T-helper 1 cell treated with Interleukin-12 subunit alpha and Interleukin-12 subunit beta and Interleukin-4 antibody, amounts not matched to agents 30 μg/mL and 1 μg/mL, for 36 hours (primary cell): ENCODE measurements around the gene EGLN1.
"Not testable (repeated sequence)": the region's sequence is repeated elsewhere in the genome, so short reads cannot be mapped to it uniquely, and the experiment has no call there.

Experiments used
- H3K27ac Mint-ChIP-seq: one replicate; pipeline ENCODE4 v1.8.0; 2021; ENCODE audit warnings: mild to moderate bottlenecking, mixed read lengths
- H3K27me3 Mint-ChIP-seq: one replicate; pipeline ENCODE4 v1.8.0; 2021; ENCODE audit warnings: low read depth, mixed read lengths
- H3K36me3 Mint-ChIP-seq: one replicate; pipeline ENCODE4 v1.8.0; 2021; ENCODE audit warnings: low read depth, mixed read lengths
- H3K4me1 Mint-ChIP-seq: one replicate; pipeline ENCODE4 v1.8.0; 2021; ENCODE audit warnings: low read depth, mixed read lengths
- H3K4me3 Mint-ChIP-seq: one replicate; pipeline ENCODE4 v1.8.0; 2021; ENCODE audit warnings: mild to moderate bottlenecking, moderate library complexity, mixed read lengths
- H3K9me3 Mint-ChIP-seq: one replicate; pipeline ENCODE4 v1.8.0; 2021; ENCODE audit warnings: mixed read lengths

The EGLN1 gene

GRCh38 chr1:231431665-231432415 is 9.8 kb upstream of the EGLN1 start:
- H3K4me1 Mint-ChIP-seq, result peaks cover 2% of the 10 kb centered on the region
- peaks cover 4% of the 10 kb centered on the region for H3K9me3 Mint-ChIP-seq
- H3K36me3 Mint-ChIP-seq, result no peaks in the 10 kb centered on the region
- H3K27ac Mint-ChIP-seq, result no peak overlapping the region
- peaks cover 25% of the 10 kb centered on the region for H3K27me3 Mint-ChIP-seq
- H3K4me3 Mint-ChIP-seq, result no peak overlapping the region

GRCh38 chr1:231430678-231431352 is 8.7 kb upstream of the EGLN1 start:
- H3K4me3 Mint-ChIP-seq, H3K27ac Mint-ChIP-seq, H3K36me3 Mint-ChIP-seq, H3K4me1 Mint-ChIP-seq, H3K9me3 Mint-ChIP-seq: not testable (repeated sequence)
- peaks cover 21% of the 10 kb centered on the region for H3K27me3 Mint-ChIP-seq

GRCh38 chr1:231428377-231428776 is 6.3 kb upstream of the EGLN1 start:
- no peak overlapping the region for H3K4me3 Mint-ChIP-seq
- H3K36me3 Mint-ChIP-seq, result no peaks in the 10 kb centered on the region

GRCh38 chr1:231424950-231425805 is 3.1 kb upstream of the EGLN1 start:
- no peaks in the 10 kb centered on the region for H3K36me3 Mint-ChIP-seq
- H3K27ac Mint-ChIP-seq, result no peak overlapping the region
- no peak overlapping the region for H3K4me3 Mint-ChIP-seq
- peaks cover 3% of the 10 kb centered on the region for H3K9me3 Mint-ChIP-seq
- H3K27me3 Mint-ChIP-seq, result peaks cover 20% of the 10 kb centered on the region
- H3K4me1 Mint-ChIP-seq, result peaks cover 9% of the 10 kb centered on the region

More at GRCh38 chr1:231428377-231428776, 6.3 kb upstream of the EGLN1 start:
- Mint-ChIP-seq H3K9me3 (peaks cover 4% of the 10 kb centered on the region), H3K27me3 (peaks cover 22% of the 10 kb centered on the region), H3K4me1 (peaks cover 4% of the 10 kb centered on the region), H3K27ac (no peak overlapping the region)

GRCh38 chr1:231423648-231424047 is 1.6 kb upstream of the EGLN1 start:
- Mint-ChIP-seq H3K4me1 (peaks cover 23% of the 10 kb centered on the region), H3K27ac (no peak overlapping the region), H3K4me3 (no peak overlapping the region)

GRCh38 chr1:231422798-231423309 is 767 bp upstream of the EGLN1 start:
- H3K27me3 Mint-ChIP-seq, result peaks cover 17% of the 10 kb centered on the region
- H3K27ac Mint-ChIP-seq, result peak overlapping the region; percentile 86

More at GRCh38 chr1:231423648-231424047, 1.6 kb upstream of the EGLN1 start:
- Mint-ChIP-seq H3K27me3 (peaks cover 17% of the 10 kb centered on the region), H3K9me3 (no peaks in the 10 kb centered on the region), H3K36me3 (peaks cover 7% of the 10 kb centered on the region)

GRCh38 chr1:231421546-231421970 is 529 bp downstream of the EGLN1 start:
- peaks cover 42% of the 10 kb centered on the region for H3K4me1 Mint-ChIP-seq
- H3K27ac Mint-ChIP-seq, result peak overlapping the region; percentile 60
- H3K9me3 Mint-ChIP-seq, result no peaks in the 10 kb centered on the region
- H3K4me3 Mint-ChIP-seq, result peak overlapping the region; percentile 69
- peaks cover 21% of the 10 kb centered on the region for H3K36me3 Mint-ChIP-seq
- peaks cover 17% of the 10 kb centered on the region for H3K27me3 Mint-ChIP-seq

More at GRCh38 chr1:231422798-231423309, 767 bp upstream of the EGLN1 start:
- Mint-ChIP-seq H3K36me3 (peaks cover 12% of the 10 kb centered on the region), H3K9me3 (no peaks in the 10 kb centered on the region), H3K4me1 (peaks cover 31% of the 10 kb centered on the region), H3K4me3 (peak overlapping the region; percentile 82)

GRCh38 chr1:231420959-231421545 is 1.0 kb downstream of the EGLN1 start:
- peak overlapping the region; percentile 83 for H3K27ac Mint-ChIP-seq
- no peaks in the 10 kb centered on the region for H3K9me3 Mint-ChIP-seq
- H3K4me1 Mint-ChIP-seq, result peaks cover 43% of the 10 kb centered on the region
- peak overlapping the region; percentile 92 for H3K4me3 Mint-ChIP-seq
- peaks cover 12% of the 10 kb centered on the region for H3K27me3 Mint-ChIP-seq
- H3K36me3 Mint-ChIP-seq, result peaks cover 21% of the 10 kb centered on the region

- Mint-ChIP-seq H3K9me3 (no peaks in the 10 kb centered on the region), H3K36me3 (peaks cover 21% of the 10 kb centered on the region), H3K4me1 (peaks cover 45% of the 10 kb centered on the region), H3K27me3 (peaks cover 10% of the 10 kb centered on the region), H3K27ac (peak overlapping the region; percentile 83), H3K4me3 (peak overlapping the region; percentile 92)
Observed at GRCh38 chr1:231420299-231420958, 1.7 kb downstream of the EGLN1 start.

- Mint-ChIP-seq H3K36me3 (peaks cover 21% of the 10 kb centered on the region), H3K9me3 (no peaks in the 10 kb centered on the region), H3K4me1 (peaks cover 43% of the 10 kb centered on the region)
Observed at GRCh38 chr1:231419738-231420298, 2.3 kb downstream of the EGLN1 start.

GRCh38 chr1:231419147-231419546 is 2.9 kb downstream of the EGLN1 start:
- Mint-ChIP-seq H3K36me3 (peaks cover 24% of the 10 kb centered on the region), H3K4me3 (peak overlapping the region; percentile 92), H3K27ac (no peak overlapping the region), H3K27me3 (peaks cover 4% of the 10 kb centered on the region), H3K9me3 (no peaks in the 10 kb centered on the region), H3K4me1 (peaks cover 46% of the 10 kb centered on the region)

More at GRCh38 chr1:231419738-231420298, 2.3 kb downstream of the EGLN1 start:
- peaks cover 4% of the 10 kb centered on the region for H3K27me3 Mint-ChIP-seq
- H3K4me3 Mint-ChIP-seq, result peak overlapping the region; percentile 92
- H3K27ac Mint-ChIP-seq, result peak overlapping the region; percentile 83

- peaks cover 28% of the 10 kb centered on the region for H3K36me3 Mint-ChIP-seq
- H3K27me3 Mint-ChIP-seq, result peaks cover 3% of the 10 kb centered on the region
- H3K27ac Mint-ChIP-seq, result no peak overlapping the region
- H3K9me3 Mint-ChIP-seq, result no peaks in the 10 kb centered on the region
- H3K4me1 Mint-ChIP-seq, result peaks cover 50% of the 10 kb centered on the region
- H3K4me3 Mint-ChIP-seq, result peak overlapping the region; percentile 92
Observed at GRCh38 chr1:231418741-231419107, 3.4 kb downstream of the EGLN1 start.

- peak overlapping the region; percentile 92 for H3K4me3 Mint-ChIP-seq
- H3K9me3 Mint-ChIP-seq, result no peaks in the 10 kb centered on the region
- H3K4me1 Mint-ChIP-seq, result peaks cover 55% of the 10 kb centered on the region
- peaks cover 33% of the 10 kb centered on the region for H3K36me3 Mint-ChIP-seq
- H3K27me3 Mint-ChIP-seq, result no peaks in the 10 kb centered on the region
- no peak overlapping the region for H3K27ac Mint-ChIP-seq
Observed at GRCh38 chr1:231418101-231418740, 3.9 kb downstream of the EGLN1 start.
